HL-60/S4 treated with retinoic acid at 250 ng/mL for 4 days and 3 days (cell line): ENCODE results near the gene SOX2.

Experiments
- in situ Hi-C: fragments of 300-500 bp; cut with MboI; formaldehyde crosslinking; loops from 2 replicates; pipeline ENCODE4 v1.7.0; 2022; ENCODE audit warnings: low sequenced_read_pairs

The SOX2 gene

GRCh38 chr3:181722156-181722555, 10.4 kb downstream of the SOX2 start:
- in situ Hi-C loops = no loop called here

GRCh38 chr3:181722766-181723425, 11.2 kb downstream of the SOX2 start:
- in situ Hi-C loops = no loop called here

GRCh38 chr3:181723625-181724191, 12.0 kb downstream of the SOX2 start:
- in situ Hi-C loops = no loop called here

- in situ Hi-C loops = no loop called here
Observed at GRCh38 chr3:181724192-181724965, 12.7 kb downstream of the SOX2 start.

- in situ Hi-C loops = no loop called here
Observed at GRCh38 chr3:181725131-181725731, 13.5 kb downstream of the SOX2 start.

- in situ Hi-C loops = no loop called here
Observed at GRCh38 chr3:181725830-181726229, 14.1 kb downstream of the SOX2 start.

GRCh38 chr3:181726351-181727330, 14.9 kb downstream of the SOX2 start:
- in situ Hi-C loops = no loop called here

- in situ Hi-C loops = no loop called here
Observed at GRCh38 chr3:181727341-181728032, 15.8 kb downstream of the SOX2 start.

GRCh38 chr3:181728470-181729340, 17.0 kb downstream of the SOX2 start:
- in situ Hi-C loops = no loop called here

GRCh38 chr3:181729341-181729869, 17.7 kb downstream of the SOX2 start:
- in situ Hi-C loops = no loop called here

GRCh38 chr3:181730316-181730715, 18.6 kb downstream of the SOX2 start:
- in situ Hi-C loops = no loop called here

- in situ Hi-C loops = no loop called here
Observed at GRCh38 chr3:181730934-181731333, 19.2 kb downstream of the SOX2 start.

GRCh38 chr3:181735911-181736310, 24.2 kb downstream of the SOX2 start:
- in situ Hi-C loops = no loop called here

GRCh38 chr3:181738551-181738950, 26.8 kb downstream of the SOX2 start:
- in situ Hi-C loops = no loop called here

- in situ Hi-C loops = no loop called here
Observed at GRCh38 chr3:181739628-181740027, 27.9 kb downstream of the SOX2 start.

- in situ Hi-C loops = no loop called here
Observed at GRCh38 chr3:181741417-181741816, 29.7 kb downstream of the SOX2 start.

GRCh38 chr3:181752202-181752671, 40.5 kb downstream of the SOX2 start:
- in situ Hi-C loops = no loop called here

- in situ Hi-C loops = no loop called here
Observed at GRCh38 chr3:181753391-181753790, 41.7 kb downstream of the SOX2 start.

GRCh38 chr3:181755959-181756358, 44.2 kb downstream of the SOX2 start:
- in situ Hi-C loops = no loop called here
